Activated CD4-positive, CD25-positive, alpha-beta regulatory T cell (primary cell): ENCODE results near the gene TCHH.

Experiments
- DNase-seq, 4 experiments: peaks; one replicate each; lab custom pipeline; 2025; lab: John Stamatoyannopoulos, UW

TCHH gene

DNA sequence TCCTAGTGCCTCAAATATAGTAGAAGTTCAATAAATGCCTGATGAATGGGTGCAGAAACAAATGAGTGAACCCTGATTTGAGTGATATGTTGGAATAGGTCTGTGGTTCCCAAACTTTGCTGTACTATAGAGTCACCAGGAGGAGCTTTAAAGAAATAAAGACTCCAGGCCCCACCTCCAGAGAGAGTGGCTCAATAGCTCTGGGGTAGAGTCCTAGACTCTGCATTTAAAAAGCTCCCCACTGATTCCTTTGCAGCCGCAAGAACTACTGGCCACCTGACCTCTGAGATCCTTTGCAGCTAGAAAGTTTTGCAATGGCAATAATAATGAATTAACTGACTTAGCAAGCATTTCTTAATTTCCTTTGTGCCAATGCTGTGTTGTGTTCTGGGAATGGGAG lies 47.3 kb downstream of the TCHH start:
- no peak for DNase-seq

DNA sequence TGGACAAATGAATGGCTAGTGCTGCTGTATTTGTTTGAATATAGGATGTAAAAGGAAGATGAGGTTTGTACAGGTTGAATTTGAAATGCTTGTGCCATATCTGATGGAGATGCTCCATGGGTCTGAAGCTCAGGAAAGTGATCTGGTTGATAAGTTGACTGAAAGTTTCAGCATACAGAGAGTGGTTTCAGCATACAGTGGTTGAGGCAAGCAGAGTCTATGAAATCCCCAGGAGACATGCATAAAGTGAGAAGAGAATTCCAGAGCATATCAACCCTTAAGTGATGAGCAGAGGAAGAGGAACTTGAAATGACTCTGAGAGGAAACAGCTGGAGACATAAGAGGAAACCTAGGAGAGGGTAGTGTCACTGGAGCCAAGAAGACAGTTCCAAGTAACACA lies 48.1 kb downstream of the TCHH start:
- DNase-seq, result no peak

DNA sequence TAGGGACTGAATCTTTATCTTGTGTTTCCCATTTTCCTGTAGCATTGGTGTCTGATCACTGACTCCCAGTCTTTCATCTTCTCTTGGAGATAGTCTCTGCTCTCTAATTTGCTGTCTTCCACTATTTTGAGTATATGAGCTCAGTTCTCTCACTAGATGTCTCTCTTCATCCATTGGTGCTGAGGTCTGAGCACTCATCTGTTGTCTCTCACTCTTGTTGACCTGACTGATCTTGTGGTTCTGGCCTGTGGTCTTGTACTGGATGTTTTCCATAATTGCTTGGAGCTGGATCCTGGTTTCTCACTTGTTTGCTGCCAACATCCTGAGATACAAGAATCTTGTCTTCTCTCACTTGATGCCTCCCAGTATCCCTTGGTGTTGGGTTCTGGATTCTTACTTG lies 53.3 kb downstream of the TCHH start:
- DNase-seq, result no peak
